ENCODE results near the gene IRF1. TPM values are rescaled to one million over a fixed set of nuclear protein-coding genes. Genes with fewer than 3 reads are reported as not detected.

The IRF1 gene
- total and polyA plus RNA-seq, 4 donors = 9.5 to 42.6 (median 24.7) TPM

DNA sequence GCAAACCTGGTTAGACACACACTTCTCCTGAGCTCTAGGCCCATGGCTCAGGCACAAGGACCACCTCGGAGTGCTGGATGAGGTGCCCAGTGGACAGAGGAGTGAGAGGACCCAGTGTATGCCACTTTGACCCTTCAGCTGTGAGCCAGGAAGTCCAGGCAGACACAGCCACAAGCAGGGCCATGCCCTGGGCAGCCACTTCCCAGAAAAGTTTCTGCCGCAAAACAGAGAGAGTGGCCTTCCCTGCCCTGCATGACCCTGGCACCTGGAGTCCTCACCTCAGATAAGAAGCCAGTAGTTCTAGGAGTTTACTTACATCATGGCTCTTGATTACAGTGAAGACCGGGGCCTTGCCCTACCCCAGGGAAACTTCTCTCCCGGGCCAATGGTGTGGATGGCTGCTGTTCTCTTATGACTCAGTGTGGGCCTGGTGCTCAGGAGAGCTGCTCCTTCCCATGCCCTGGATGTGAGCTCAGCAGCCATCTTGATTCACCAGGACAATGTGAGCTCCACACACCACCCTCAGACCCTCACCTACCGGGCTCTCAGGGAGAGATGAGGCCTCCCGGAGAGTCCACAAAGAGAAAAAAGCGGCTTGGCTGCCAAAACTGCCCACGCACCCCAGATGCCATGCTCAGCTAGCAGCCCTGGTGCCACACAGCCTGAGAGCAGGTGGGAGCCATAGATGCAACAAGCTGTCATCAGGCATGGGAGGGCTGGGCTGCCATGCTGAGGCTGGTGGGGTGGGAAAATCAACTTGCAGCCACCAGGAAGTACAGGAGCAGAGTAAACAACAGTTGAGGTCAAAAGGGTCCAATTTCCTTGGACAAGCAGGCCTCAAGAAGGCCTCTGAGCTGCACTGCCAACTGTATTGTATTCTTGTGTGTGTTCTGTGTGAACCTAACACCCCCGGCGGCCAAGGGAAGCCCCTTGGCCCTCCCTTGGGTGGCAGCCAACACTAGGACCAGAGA is 11.7 kb upstream of the IRF1 start (continued):
- TF ChIP-seq, protein P1, sequence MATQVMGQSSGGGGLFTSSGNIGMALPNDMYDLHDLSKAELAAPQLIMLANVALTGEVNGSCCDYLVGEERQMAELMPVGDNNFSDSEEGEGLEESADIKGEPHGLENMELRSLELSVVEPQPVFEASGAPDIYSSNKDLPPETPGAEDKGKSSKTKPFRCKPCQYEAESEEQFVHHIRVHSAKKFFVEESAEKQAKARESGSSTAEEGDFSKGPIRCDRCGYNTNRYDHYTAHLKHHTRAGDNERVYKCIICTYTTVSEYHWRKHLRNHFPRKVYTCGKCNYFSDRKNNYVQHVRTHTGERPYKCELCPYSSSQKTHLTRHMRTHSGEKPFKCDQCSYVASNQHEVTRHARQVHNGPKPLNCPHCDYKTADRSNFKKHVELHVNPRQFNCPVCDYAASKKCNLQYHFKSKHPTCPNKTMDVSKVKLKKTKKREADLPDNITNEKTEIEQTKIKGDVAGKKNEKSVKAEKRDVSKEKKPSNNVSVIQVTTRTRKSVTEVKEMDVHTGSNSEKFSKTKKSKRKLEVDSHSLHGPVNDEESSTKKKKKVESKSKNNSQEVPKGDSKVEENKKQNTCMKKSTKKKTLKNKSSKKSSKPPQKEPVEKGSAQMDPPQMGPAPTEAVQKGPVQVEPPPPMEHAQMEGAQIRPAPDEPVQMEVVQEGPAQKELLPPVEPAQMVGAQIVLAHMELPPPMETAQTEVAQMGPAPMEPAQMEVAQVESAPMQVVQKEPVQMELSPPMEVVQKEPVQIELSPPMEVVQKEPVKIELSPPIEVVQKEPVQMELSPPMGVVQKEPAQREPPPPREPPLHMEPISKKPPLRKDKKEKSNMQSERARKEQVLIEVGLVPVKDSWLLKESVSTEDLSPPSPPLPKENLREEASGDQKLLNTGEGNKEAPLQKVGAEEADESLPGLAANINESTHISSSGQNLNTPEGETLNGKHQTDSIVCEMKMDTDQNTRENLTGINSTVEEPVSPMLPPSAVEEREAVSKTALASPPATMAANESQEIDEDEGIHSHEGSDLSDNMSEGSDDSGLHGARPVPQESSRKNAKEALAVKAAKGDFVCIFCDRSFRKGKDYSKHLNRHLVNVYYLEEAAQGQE (IDR thresholded peaks at IDR 0.05) = no peak

DNA sequence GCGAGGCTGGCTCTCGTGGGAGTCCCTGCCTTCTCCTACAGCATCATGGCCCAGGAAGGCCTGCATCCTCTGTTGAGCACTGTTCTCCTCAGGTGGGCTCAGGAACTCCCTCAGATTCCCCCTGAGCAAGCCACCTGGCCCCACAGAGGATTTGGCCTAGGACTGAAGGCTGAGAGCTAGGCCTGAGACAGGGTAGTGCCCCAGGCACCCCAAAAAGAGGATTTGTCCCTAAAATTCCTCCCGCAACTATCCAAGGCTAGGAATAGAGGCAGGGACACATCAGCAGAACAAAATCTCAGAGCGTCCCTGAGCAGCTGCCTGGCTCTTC is 11.0 kb upstream of the IRF1 start:
- DNase-seq (ENCODE audit: low spot score) = no peak
- H3K4me3 ChIP-seq (ENCODE audit: low read depth in 1 of 3, low read length in 3 of 3) = no peak overlapping the region
- peak overlapping the region in 1 of 2 donors; percentile 33 for H3K9ac ChIP-seq (ENCODE audit: low read depth in 1 of 2, low read length in 2 of 2)
- no peak for TF ChIP-seq GABPA (IDR thresholded peaks at IDR 0.05 in 1 of 2, conservative IDR thresholded peaks at IDR 0.05 in 1 of 2)
- TF ChIP-seq, protein P2, sequence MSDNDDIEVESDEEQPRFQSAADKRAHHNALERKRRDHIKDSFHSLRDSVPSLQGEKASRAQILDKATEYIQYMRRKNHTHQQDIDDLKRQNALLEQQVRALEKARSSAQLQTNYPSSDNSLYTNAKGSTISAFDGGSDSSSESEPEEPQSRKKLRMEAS (IDR thresholded peaks at IDR 0.05) = no peak
- TF ChIP-seq, protein P3, sequence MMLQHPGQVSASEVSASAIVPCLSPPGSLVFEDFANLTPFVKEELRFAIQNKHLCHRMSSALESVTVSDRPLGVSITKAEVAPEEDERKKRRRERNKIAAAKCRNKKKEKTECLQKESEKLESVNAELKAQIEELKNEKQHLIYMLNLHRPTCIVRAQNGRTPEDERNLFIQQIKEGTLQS (IDR thresholded peaks at IDR 0.05) = no peak
- no peak for TF ChIP-seq JUND (IDR thresholded peaks at IDR 0.05)
- TF ChIP-seq, protein P1 (IDR thresholded peaks at IDR 0.05) = no peak
- TF ChIP-seq HNF4A (conservative IDR thresholded peaks at IDR 0.05) = no peak
- TF ChIP-seq FOXA1 (IDR thresholded peaks at IDR 0.05) = no peak
- TF ChIP-seq, protein P4, sequence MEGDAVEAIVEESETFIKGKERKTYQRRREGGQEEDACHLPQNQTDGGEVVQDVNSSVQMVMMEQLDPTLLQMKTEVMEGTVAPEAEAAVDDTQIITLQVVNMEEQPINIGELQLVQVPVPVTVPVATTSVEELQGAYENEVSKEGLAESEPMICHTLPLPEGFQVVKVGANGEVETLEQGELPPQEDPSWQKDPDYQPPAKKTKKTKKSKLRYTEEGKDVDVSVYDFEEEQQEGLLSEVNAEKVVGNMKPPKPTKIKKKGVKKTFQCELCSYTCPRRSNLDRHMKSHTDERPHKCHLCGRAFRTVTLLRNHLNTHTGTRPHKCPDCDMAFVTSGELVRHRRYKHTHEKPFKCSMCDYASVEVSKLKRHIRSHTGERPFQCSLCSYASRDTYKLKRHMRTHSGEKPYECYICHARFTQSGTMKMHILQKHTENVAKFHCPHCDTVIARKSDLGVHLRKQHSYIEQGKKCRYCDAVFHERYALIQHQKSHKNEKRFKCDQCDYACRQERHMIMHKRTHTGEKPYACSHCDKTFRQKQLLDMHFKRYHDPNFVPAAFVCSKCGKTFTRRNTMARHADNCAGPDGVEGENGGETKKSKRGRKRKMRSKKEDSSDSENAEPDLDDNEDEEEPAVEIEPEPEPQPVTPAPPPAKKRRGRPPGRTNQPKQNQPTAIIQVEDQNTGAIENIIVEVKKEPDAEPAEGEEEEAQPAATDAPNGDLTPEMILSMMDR (IDR thresholded peaks at IDR 0.05; ENCODE audit: low read depth, low read length, missing input control) = no peak
- H3K9me3 ChIP-seq (ENCODE audit: control insufficient read depth in 4 of 4, low read length in 3 of 4) = no peaks in the 10 kb centered on the region
- H3K27me3 ChIP-seq (ENCODE audit: control insufficient read depth in 4 of 4, insufficient read depth in 4 of 4, low read length in 3 of 4) = no peaks in the 10 kb centered on the region
- peaks cover 26 to 77% (median 60%) of the 10 kb centered on the region in 4 donors for H3K4me1 ChIP-seq (ENCODE audit: control insufficient read depth in 4 of 4, insufficient read depth in 4 of 4, low read length in 3 of 4)
- H3K27ac ChIP-seq (ENCODE audit: low read depth in 1 of 2, low read length in 2 of 2) = peak overlapping the region; percentile 82 to 97
- no peaks in the 10 kb centered on the region for H3K36me3 ChIP-seq (ENCODE audit: control insufficient read depth in 4 of 4, insufficient read depth in 3 of 4, low read depth in 1 of 4, low read length in 3 of 4)
- WGBS = 54% methylated on average over 4 of the region's 4 CpGs

Measured in liver (tissue), 9 donors.